Stimulated activated naive CD8-positive, alpha-beta T cell treated with anti-CD3 and anti-CD28 coated beads, Interleukin-15, amount 100 ng/mL, for 72 hours (primary cell): ENCODE results near the gene EXO5.
"Not testable (repeated sequence)": the region's sequence is repeated elsewhere in the genome, so short reads cannot be mapped to it uniquely, and the experiment has no call there.

Experiments used
- ATAC-seq: fragments of 150-1000 bp; cut with Tn5 transposase; 2 replicates; pipeline ENCODE4 v1.10.0; 2021; ENCODE audit warnings: mild to moderate bottlenecking, moderate library complexity
- DNase-seq, 2 donors: peaks; one replicate each; pipeline ENCODE4 v3.0.0; 2021 to 2022
- H3K27ac Mint-ChIP-seq, 2 donors: one replicate each; pipeline ENCODE4 v1.8.0; 2022; ENCODE audit warnings: mild to moderate bottlenecking in 2 of 2, mixed read lengths in 2 of 2, moderate library complexity in 2 of 2
- H3K27me3 Mint-ChIP-seq: one replicate; pipeline ENCODE4 v1.8.0; 2022; ENCODE audit warnings: mixed read lengths
- H3K4me1 Mint-ChIP-seq: one replicate; pipeline ENCODE4 v1.8.0; 2022; ENCODE audit warnings: mild to moderate bottlenecking, mixed read lengths
- H3K4me3 Mint-ChIP-seq, 2 donors: one replicate each; pipeline ENCODE4 v1.8.0; 2022; ENCODE audit warnings: mild to moderate bottlenecking in 2 of 2, mixed read lengths in 2 of 2, moderate library complexity in 1 of 2
- H3K9me3 Mint-ChIP-seq, 2 donors: one replicate each; pipeline ENCODE4 v1.8.0; 2022; ENCODE audit warnings: mixed read lengths in 2 of 2

Gene EXO5

GRCh38 chr1:40508375-40509341 is at the start of gene EXO5:
TSS of gene EXO5 (plus strand) at chr1:40508767. CDS start at chr1:40514545, 5,778 bp downstream.
- H3K4me1 Mint-ChIP-seq, result peaks cover 10% of the 10 kb centered on the region
- H3K27me3 Mint-ChIP-seq, result no peaks in the 10 kb centered on the region
- DNase-seq (peak; percentile 83 to 89), ATAC-seq (peak; percentile 99)
- H3K4me3 Mint-ChIP-seq, result peak within 1 kb of the TSS; percentile 86 to 88
- H3K27ac Mint-ChIP-seq, result peak within 1 kb of the TSS; percentile 85 to 96
- H3K9me3 Mint-ChIP-seq, result peaks cover 31 to 33% of the 10 kb centered on the region in 2 donors

DNA sequence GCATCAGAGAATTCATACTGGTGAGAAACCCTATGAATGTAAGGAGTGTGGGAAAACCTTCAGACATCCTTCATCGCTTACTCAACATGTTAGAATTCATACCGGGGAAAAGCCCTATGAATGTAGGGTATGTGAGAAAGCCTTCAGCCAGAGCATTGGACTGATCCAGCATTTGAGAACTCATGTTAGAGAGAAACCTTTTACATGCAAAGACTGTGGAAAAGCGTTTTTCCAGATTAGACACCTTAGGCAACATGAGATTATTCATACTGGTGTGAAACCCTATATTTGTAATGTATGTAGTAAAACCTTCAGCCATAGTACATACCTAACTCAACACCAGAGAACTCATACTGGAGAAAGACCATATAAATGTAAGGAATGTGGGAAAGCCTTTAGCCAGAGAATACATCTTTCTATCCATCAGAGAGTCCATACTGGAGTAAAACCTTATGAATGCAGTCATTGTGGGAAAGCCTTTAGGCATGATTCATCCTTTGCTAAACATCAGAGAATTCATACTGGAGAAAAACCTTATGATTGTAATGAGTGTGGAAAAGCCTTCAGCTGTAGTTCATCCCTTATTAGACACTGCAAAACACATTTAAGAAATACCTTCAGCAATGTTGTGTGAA is 45.5 kb upstream of the EXO5 start:
- H3K9me3 Mint-ChIP-seq, result peaks cover 58 to 69% of the 10 kb centered on the region in 2 donors
- H3K4me3 Mint-ChIP-seq, result no peak overlapping the region
- ATAC-seq (no peak), DNase-seq (no peak)
- no peak overlapping the region for H3K27ac Mint-ChIP-seq
- H3K4me1 Mint-ChIP-seq, result no peaks in the 10 kb centered on the region
- H3K27me3 Mint-ChIP-seq, result no peaks in the 10 kb centered on the region

DNA sequence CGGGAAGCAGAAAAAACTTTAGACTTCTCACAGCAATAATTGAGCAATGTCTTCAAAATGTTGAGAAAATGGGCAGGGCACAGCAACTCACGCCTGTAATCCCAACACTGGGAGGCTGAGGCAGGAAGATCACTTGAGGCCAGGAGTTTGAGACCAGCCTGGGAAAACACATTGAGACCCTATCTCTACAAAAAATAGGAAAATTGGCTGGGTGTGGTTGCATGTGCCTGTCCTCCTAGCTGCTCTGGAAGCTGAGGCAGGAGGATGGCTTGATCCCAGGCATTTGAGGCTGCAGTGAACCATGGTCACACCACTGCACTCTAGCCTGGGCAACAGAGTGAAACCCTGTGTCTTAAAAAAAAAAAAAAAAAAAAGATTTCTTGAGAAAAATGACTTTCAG is 39.2 kb upstream of the EXO5 start:
- DNase-seq, result no peak
- Mint-ChIP-seq H3K4me1 (no peaks in the 10 kb centered on the region), H3K9me3 (peaks cover 62 to 67% of the 10 kb centered on the region in 2 donors), H3K27ac (no peak overlapping the region), H3K4me3 (no peak overlapping the region), H3K27me3 (no peaks in the 10 kb centered on the region)
- no peak for ATAC-seq

- Mint-ChIP-seq H3K9me3 (peaks cover 28 to 29% of the 10 kb centered on the region in 2 donors), H3K27me3 (no peaks in the 10 kb centered on the region), H3K27ac (no peak overlapping the region), H3K4me1 (peaks cover 23% of the 10 kb centered on the region), H3K4me3 (no peak overlapping the region)
- DNase-seq (no peak), ATAC-seq (no peak)
Observed at GRCh38 chr1:40475268-40475667, 33.3 kb upstream of the EXO5 start.

DNA sequence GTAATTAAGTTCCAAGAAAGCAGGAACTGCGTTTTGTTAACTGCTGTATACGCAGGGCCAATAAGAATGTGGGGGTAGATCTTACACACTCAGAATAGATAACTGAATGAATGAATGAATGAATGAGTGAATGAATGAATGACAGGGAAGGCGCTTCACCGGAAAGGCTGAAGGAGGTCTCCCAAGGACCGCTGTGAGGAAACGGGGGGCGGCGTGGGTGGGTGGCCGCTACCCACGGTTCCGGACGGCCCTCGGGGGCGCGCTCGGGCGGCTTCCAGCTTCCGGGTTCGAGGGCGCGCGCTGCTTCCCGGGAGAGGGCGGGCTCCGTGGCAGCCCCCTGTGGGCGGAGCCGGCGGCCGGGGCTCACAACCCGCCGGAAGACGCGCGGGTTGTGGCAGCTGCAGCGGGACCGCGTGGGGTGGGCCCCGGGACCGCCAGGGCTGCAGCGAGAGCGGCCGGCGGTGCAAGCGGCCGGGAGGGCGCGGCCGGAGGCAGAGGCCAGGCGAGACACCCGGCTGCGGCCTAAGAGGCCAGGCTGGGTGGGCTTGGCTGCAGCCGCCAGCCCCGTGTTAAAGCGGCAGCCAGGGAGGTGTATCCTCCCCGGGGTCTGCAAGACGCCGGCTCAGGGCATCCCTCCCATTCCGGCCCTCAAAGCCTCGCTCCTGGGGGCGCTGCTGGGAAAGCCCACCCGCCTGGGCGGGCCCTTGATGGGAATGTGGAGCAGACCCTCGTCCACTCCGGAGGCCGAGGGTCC is 31.5 kb upstream of the EXO5 start, which contains the start of gene ZFP69:
TSS of gene ZFP69 (plus strand) at position 367 of the 754 bp plus-strand sequence. CDS start 2,072 bp downstream, outside the sequence.
- DNase-seq (peak; percentile 75 to 79), ATAC-seq (peak; percentile 95)
- Mint-ChIP-seq H3K27ac (peak within 1 kb of the TSS; percentile 70 to 84), H3K27me3 (no peaks in the 10 kb centered on the region), H3K4me3 (peak within 1 kb of the TSS; percentile 85 to 88), H3K4me1 (peaks cover 23% of the 10 kb centered on the region), H3K9me3 (peaks cover 22% of the 10 kb centered on the region in 2 donors)

DNA sequence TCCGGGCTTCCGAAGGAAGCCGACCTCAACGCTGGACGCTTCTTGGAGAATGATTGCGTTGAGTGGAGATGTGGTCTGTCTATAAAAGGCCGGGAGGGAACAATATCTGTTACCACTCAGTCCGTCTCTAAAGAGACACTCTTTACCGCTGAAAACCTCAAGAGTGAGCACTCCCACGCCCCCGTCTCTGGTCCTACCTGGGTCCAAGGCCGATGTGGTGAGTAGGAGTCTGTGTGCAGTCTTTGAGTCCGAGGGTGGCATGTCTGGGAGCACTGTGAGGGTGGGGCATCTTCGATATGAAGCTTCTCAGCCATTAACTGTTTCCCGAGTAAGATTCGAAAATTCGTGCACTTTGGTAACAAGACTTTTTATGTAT is 30.9 kb upstream of the EXO5 start:
- ATAC-seq (peak; percentile 47), DNase-seq (peak in 1 of 2 donors; percentile 29)
- Mint-ChIP-seq H3K4me3 (peak overlapping the region; percentile 85 to 88), H3K4me1 (peaks cover 23% of the 10 kb centered on the region), H3K27me3 (no peaks in the 10 kb centered on the region), H3K27ac (peak overlapping the region; percentile 37 to 47), H3K9me3 (peaks cover 23 to 24% of the 10 kb centered on the region in 2 donors)

- Mint-ChIP-seq H3K4me3 (peak overlapping the region; percentile 85 to 88), H3K27me3 (no peaks in the 10 kb centered on the region), H3K4me1 (peaks cover 23% of the 10 kb centered on the region), H3K27ac (no peak overlapping the region), H3K9me3 (peaks cover 21% of the 10 kb centered on the region in 2 donors)
- ATAC-seq (no peak), DNase-seq (no peak)
Observed at GRCh38 chr1:40478276-40478675, 30.3 kb upstream of the EXO5 start.

DNA sequence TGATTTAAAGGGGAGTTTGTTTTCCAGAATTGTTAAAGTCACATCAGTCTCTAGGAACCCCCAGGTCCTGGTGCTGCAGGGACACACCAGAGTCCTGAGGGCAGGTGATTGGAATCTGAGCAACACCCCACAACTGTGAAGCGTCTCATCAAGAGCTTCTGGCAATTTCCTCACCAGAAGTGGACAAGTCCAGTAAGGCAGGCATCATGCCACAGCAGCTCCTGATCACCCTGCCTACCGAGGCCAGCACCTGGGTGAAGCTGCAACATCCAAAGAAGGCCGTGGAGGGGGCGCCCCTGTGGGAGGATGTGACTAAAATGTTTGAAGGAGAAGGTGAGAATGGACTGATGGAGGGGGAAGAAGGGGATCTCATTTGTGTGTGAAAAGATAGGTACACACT is 29.4 kb upstream of the EXO5 start:
- Mint-ChIP-seq H3K27me3 (no peaks in the 10 kb centered on the region), H3K4me3 (peak overlapping the region in 1 of 2 donors; percentile 31), H3K4me1 (peaks cover 23% of the 10 kb centered on the region), H3K27ac (no peak overlapping the region), H3K9me3 (peaks cover 19 to 21% of the 10 kb centered on the region in 2 donors)
- DNase-seq (no peak), ATAC-seq (no peak)

DNA sequence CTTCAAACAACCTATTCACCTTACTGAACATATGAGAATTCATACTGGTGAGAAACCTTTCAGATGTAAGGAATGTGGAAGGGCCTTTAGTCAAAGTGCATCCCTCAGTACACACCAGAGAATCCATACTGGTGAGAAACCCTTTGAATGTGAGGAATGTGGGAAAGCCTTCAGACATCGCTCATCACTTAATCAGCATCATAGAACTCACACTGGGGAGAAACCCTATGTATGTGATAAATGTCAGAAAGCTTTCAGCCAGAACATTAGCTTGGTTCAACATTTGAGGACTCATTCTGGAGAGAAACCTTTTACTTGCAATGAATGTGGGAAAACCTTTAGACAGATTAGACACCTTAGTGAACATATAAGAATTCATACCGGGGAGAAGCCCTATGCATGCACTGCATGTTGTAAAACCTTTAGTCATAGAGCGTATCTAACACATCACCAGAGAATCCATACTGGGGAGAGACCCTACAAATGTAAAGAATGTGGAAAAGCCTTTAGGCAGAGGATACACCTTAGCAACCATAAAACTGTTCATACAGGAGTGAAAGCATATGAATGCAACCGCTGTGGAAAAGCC is 13.2 kb upstream of the EXO5 start:
- H3K4me1 Mint-ChIP-seq, result no peaks in the 10 kb centered on the region
- ATAC-seq, result no peak
- H3K9me3 Mint-ChIP-seq, result peaks cover 60 to 66% of the 10 kb centered on the region in 2 donors
- no peak overlapping the region for H3K27ac Mint-ChIP-seq
- H3K27me3 Mint-ChIP-seq, result no peaks in the 10 kb centered on the region
- H3K4me3 Mint-ChIP-seq, result no peak overlapping the region
- no peak for DNase-seq

DNA sequence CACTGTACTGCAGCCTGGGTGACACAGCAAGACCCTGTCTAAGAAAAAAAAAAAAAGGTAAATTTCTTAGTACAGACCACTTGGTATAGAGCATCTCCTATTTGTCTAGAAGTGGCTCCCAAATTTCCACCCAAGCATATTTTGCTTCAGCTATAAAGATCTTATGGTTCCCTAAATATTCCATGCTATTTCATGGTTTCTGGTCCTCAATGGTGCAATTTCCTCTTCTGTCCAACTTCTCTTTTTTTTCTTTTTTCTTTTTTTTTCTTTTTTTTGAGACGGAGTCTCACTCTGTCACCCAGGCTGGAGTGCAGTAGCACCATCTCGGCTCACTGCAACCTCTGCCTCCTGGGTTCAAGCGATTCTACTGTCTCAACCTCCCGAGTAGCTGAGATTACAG is 5.9 kb upstream of the EXO5 start:
- H3K4me3 Mint-ChIP-seq, H3K4me1 Mint-ChIP-seq, DNase-seq, H3K27ac Mint-ChIP-seq, ATAC-seq, H3K27me3 Mint-ChIP-seq: not testable (repeated sequence)
- H3K9me3 Mint-ChIP-seq, result peaks cover 55 to 59% of the 10 kb centered on the region in 2 donors

- peak overlapping the region; percentile 86 to 88 for H3K4me3 Mint-ChIP-seq
- H3K27ac Mint-ChIP-seq, result peak overlapping the region in 1 of 2 donors; percentile 96
- H3K9me3 Mint-ChIP-seq, result peaks cover 36% of the 10 kb centered on the region in 2 donors
- H3K27me3 Mint-ChIP-seq, result no peaks in the 10 kb centered on the region
- peaks cover 10% of the 10 kb centered on the region for H3K4me1 Mint-ChIP-seq
- no peak for ATAC-seq
- DNase-seq, result no peak
Observed at GRCh38 chr1:40507973-40508372, 594 bp upstream of the EXO5 start.

GRCh38 chr1:40519517-40519916 is 10.9 kb downstream of the EXO5 start:
- H3K4me3 Mint-ChIP-seq, result no peak overlapping the region
- DNase-seq, result no peak
- ATAC-seq, result no peak
- no peak overlapping the region for H3K27ac Mint-ChIP-seq
- H3K9me3 Mint-ChIP-seq, result peaks cover 32 to 65% of the 10 kb centered on the region in 2 donors
- no peaks in the 10 kb centered on the region for H3K4me1 Mint-ChIP-seq
- no peaks in the 10 kb centered on the region for H3K27me3 Mint-ChIP-seq

- peak overlapping the region; percentile 93 to 95 for H3K27ac Mint-ChIP-seq
- ATAC-seq (peak; percentile 19), DNase-seq (no peak)
- H3K27me3 Mint-ChIP-seq, result peaks cover 12% of the 10 kb centered on the region
- H3K4me1 Mint-ChIP-seq, result peaks cover 24% of the 10 kb centered on the region
- peak overlapping the region; percentile 95 to 96 for H3K4me3 Mint-ChIP-seq
- H3K9me3 Mint-ChIP-seq, result peaks cover 16 to 21% of the 10 kb centered on the region in 2 donors
Observed at GRCh38 chr1:40530735-40531380, 22.3 kb downstream of the EXO5 start.

DNA sequence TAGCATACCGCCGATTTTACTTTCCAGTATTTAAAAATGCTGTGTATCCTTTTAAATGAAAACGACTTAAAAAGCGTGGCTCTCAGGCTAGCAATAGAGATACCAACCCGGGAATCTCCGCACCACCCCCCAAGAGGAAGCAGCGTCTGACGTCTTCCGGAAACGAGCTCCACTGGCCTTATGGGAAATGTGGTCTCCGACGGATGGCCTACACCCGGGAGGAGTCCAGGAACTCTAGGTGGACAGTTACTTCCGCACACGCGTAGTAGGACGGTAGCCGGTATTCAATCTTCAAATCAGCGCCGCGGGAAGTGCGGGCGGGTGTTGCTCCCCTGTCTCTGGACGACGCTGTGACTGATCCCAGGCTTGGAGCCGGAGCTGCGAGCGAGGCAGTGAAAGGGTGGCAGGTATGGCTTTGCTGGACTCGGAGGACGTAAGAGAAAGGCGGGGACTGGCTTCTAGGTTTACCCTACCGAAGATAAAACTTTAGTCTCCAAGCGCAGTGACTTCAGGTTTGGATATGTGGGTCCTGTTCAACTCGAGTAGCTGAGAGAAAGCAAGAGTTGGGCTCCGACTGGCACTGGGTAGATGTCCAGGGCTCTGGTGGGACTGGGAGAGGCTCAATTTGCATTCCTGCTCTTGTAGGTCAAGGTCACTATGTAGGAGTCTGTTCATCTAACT is 23.0 kb downstream of the EXO5 start, which contains the start of gene ZNF684:
TSS of gene ZNF684 (plus strand) at position 257 of the 681 bp plus-strand sequence. CDS start 1,530 bp downstream, outside the sequence.
- Mint-ChIP-seq H3K27ac (peak within 1 kb of the TSS; percentile 93 to 95), H3K27me3 (peaks cover 7% of the 10 kb centered on the region), H3K4me1 (peaks cover 24% of the 10 kb centered on the region), H3K4me3 (peak within 1 kb of the TSS; percentile 95 to 96), H3K9me3 (peaks cover 12 to 15% of the 10 kb centered on the region in 2 donors)
- ATAC-seq (peak; percentile 98), DNase-seq (peak; percentile 62 to 83)
